LoVo (cell line): ENCODE measurements around the gene GNB1.

Source experiments
- DNase-seq: peaks from one replicate; pipeline ENCODE4 v3.0.0-alpha.2; 2016; ENCODE audit warnings: low spot score

Gene GNB1

GRCh38 chr1:1781526-1781903 lies 109.4 kb downstream of the GNB1 start:
- DNase-seq = no peak

DNA sequence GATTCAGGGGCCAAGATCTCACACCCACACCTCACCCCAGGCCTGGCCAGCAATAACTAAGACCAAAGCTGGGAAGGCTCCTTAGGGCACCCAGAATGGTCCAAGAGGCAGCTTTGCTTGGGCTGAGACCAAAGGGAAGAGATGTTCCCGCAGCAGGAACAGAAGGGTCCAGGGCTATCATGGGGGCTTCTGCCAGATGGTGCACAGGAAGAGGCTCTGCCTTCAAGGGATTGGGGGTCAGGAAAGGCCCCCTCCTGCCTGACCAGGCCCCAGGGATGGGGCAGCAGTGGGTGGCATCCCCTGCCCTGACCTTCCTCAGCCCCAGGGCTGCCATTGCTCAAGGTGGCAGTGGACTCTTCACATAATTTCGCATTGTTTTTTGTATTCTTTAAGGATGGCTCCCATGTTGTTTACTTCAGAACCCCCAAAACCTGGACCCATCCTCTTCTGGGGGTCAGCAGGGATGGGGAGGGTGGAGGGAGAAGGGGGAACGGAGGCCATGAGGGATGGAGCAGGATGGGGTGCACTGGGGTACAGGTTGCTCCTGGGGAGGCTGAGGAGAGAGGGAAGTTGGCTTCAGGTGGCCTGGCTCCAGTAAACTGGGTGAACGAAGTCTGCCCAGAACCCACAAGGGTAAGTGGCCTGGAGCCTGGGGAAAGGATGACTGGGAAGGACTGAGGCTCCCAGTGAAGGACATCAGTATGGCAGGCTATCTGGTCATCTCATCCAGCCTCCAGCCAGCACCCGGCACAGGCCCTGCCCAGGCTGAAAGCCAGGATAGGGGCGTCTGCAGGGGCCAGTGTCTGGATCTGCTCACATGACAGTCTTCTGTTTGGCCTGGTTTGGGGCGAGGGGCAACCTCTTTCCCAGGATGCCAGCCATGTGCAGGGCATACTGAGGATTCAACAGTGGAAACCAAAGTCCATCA lies 110.0 kb downstream of the GNB1 start:
- DNase-seq = no peak

DNA sequence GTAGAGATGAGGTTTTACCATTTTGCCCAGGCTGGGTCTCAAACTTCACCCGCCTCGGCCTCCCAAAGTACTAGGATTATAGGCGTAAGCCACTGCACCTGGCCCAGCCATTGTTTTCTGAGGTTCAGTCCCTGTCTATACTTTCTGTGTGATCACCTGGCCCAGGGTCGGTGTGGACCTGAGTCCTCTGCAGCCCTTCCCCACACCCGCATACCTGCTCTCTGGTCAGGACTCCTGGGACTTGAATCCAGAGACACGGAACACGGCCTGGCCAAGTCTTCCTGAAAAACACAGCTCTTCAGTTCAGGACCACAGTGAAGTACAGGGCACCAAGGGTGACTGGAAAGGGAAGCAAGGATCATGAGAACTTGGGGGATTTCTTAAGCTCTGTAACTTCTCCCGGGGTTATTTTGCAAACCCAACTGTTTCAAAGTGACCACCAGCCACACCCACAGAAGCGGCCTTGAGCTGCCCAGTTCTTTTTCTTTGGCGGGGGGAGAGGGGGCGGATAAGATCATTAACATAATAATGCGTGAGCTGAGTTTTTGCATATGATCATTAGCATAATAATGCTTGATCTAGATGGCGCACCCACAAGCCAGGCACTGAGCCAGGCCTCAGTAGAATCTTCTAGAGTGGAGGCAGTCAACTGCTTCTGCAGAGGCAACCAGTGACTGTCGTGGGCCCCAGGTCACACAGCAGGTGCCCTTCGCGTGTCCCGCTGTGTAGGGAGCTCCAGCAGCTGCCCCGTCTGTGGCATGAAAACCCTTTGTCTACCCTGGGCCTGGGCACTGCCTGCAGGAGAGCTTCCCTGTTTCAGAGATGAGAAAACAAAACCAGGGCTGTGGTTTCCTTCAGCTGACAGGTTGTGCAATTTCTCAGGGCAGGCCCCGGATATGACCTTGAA lies 110.9 kb downstream of the GNB1 start:
- DNase-seq = no peak

DNA sequence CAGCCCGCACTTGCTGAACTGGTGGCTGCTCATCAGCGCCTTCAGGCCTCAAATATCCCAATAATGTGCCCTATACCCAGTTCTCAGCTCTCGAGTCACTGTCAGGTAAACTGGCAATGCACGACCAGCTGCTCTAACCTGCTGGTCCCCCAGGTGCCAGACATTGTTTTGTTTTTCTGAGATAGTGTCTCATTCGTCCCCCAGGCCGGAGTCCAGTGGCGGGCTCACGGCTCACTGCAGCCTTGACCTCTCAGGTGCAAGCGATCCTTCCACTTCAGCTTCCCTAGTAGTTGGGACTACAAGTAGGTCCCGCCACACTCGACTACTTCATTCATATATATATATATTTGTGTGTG lies 111.6 kb downstream of the GNB1 start:
- no peak for DNase-seq

DNA sequence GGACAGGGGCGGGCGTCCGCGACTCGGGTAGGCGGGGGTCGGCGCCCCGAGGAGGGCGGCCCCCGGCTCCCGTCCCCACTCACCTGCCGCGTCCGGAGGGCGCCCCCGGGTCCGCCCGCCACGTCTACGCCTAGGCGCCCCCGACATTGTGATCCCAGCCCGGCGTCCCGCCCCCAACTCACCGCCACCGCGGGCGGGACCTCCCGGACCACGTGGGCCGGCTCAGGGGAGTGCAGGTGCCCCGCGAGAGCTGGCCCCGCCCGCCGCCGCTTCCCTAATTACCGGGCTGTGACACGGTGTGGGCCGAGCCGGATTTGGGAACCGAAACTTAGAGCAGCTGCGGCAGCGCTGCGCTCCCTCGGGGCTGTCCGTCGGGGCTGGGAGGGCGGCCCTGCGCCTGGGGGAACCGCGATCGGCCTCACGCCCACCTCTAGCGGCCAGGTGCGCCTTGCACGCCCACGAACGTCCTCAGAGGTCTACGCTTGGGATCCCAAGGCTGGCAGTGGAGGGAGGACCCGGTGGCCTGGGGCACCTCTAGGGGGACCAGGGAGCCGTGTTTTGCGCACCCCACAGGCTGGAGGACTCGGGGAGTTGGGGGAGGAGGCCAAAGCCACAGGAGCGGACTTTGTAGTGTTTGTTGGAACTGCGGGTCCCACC lies 112.1 kb downstream of the GNB1 start:
- peak; percentile 76 for DNase-seq

DNA sequence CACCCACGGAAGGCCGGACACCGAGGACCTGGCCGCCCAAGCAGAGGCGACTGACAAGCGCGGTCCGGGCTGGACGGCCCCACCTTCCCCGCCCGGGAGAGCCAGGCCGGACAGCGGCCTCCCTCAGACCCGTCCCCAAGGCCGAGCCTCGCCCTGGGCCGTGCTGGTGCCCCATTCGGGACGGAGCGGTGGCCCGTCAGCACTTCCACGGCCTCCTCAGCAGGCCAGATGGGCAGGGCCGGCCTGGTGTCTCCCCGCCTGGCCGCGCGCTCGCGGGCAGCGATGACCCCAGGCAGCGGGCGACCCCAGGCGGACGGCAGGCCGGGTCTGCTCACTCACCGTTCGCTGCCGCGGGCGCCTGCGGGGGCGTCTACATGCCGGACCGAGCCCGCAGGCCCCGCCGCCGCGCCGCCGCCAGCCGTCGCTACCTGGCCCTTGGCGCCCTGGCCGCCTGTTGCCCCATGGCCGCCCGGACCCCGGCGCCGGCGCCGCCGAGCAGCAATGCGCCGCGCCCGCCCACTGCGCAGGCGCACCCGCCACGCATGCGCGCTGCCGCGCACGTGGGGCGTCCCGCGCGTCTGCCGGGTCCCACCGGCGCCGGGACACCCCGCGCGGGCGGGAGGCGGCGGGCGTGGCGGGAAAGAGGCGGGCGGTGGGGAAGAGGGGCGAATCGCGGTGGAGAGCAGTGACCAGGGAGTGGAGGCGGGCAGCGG lies 112.8 kb downstream of the GNB1 start, which contains the start of gene NADK:
NADK (minus strand) TSS at position 521 of the 713 bp plus-strand sequence. CDS start 13,064 bp downstream, outside the sequence.
- peak; percentile 77 for DNase-seq

GRCh38 chr1:1777583-1777899 lies 113.3 kb downstream of the GNB1 start:
- DNase-seq = peak; percentile 30

GRCh38 chr1:1776672-1777582 lies 114.0 kb downstream of the GNB1 start:
- DNase-seq = no peak

- DNase-seq = no peak
Observed at GRCh38 chr1:1775327-1776226, 115.3 kb downstream of the GNB1 start.

- no peak for DNase-seq
Observed at GRCh38 chr1:1773874-1774273, 117.0 kb downstream of the GNB1 start.

DNA sequence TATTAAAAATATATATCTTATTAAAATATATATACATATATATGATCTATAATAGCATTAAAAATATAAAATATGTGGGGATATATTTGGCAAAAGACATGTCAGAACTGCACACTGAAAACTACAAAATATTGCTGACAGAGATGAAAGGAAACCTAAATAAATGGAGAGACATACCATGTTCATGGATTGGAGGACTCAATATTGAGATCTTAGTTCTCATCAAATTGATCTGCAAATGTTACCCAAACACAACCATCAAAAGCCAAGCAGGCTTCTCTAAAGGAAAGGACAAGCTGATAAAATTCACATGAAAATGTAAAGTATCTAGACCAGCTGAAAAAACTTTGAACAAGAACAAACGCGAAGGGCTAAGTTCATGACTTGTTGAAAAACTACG lies 119.8 kb downstream of the GNB1 start:
- DNase-seq = no peak

DNA sequence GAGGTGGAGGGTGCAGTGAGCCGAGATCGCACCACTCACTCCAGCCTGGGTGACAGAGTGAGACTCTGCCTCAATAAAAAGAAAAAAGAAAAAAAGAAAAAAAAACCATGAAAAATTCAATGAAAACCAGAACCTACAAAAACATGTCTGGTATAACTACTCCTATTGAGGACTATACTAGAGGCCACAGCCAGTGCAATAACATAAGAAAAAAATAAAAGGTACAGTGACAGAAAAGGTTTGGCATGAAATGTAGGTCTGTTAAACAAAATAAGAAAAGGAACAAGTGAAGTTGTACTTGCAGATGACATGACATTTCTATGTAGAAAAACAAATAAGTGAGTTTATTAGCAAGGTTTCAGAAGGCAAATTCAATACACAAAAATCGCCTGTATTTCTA lies 120.8 kb downstream of the GNB1 start:
- no peak for DNase-seq

DNA sequence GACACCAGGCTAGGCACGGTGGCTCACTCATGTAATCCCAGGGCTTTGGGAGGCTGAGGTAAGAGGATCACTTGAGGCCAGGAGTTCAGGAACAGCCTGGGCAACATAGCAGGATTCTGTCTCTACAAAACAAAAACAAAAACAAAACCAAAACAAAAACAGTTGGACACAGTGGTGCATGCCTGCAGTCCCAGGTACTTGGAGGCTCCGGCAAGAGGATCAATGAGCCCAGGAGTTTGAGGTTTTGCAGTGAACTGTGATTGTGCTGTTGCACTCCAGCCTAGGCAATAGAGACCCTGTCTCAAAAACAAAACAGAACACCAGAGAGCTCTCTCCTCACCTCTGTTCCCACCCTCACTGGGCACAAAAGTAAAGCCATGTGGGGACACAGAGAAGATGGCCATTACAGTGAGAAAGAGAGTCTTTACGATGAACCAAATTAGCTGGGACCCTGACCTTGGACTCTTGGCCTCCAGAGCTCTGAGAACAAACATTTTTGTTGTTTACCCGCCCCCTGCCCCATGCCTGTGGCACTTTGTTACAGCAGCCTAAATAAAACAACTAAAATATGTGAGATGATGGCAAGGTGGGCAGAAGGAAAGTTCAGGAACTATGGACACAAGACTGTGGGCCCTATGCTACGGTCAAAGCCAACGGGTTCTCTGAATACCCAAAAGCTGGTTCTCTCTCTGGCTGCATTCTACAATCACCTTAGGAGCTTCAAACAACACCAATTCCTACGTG lies 122.5 kb downstream of the GNB1 start:
- no peak for DNase-seq

GRCh38 chr1:1764876-1765470 lies 125.9 kb downstream of the GNB1 start:
- DNase-seq = no peak

DNA sequence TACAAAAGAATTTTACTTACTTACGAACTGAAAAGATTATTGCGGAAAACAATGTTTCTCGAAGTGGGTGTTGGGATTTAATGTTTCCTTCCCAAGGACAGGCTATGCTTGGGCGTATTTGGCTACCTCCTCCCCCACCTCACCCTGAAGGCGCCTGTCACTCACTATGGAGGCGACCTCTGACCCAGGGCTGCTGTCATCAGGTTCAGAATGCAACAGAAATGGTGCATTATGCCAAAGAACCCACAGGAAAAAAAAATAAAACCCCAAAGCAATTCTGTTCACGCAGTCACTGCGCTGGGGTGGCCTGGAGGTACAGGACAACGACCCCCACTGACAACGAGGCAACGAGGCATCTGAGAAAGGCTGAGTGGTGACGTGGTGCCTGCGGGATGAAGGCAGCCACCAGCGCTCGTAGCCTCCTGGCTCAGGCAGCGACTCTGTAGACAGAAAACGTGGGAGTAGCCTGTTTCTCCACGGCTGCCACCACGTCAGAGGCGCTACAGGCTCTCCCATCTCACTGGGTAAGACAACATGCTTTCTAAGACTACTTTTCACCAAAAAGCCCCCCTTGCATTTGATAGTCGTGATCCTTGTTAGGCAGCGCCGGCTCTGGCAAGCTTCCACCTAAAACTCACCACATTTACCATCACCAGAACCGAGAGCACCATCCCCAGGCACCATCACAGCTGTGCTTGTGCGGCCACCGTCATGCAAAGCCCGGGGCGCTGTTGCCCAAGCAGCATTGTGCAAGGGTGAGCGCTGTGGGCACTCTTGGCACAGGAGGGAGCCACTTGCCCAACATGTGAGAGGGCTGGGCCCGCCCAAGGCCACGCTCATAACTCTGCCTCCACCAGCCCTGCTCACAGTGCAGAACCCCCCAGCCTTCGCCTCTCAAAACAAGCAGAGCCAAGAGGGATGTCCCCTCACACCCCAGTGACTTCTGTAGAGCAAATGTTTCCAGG lies 126.9 kb downstream of the GNB1 start:
- no peak for DNase-seq

DNA sequence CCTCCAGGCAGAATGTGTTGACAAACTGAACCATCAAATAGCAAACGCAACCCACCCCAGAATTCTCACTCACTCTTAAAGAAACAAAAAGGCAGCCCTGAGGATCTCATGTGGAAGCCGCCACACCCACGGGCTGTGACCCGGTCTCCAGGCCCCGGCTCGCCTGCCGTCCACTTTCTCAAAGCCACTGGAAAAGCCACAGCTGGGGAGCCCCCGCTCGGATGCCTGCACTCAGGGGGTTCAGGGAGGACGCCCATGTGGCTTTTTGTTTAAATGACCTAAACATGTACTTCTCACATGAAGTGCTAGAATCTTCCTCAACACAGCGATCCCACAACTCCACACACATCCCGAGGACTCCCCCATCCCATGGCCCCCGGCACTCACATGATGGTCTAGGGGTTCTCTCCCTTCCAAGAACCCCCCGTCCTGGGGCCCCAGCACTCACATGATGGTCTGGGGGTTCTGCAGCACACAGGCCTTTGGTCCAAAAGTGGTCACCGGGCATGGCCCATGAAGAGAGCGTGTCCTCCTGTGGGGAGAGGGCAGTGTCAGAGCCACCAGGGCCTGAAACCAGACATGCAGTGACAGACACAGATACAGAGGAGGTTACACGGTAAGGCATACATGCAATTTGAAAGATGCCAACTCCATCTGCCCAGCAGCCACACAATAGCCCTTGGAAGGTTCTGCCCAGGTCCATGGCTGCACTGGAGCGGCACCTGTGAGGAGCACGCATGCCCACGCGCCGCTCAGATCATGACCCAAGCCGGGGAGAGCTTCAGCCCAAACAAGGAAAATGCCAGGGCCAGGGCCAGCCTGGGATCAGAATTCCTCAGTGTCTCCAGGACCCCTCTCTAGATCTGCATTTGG lies 129.1 kb downstream of the GNB1 start:
- DNase-seq = no peak
